Stimulated activated CD4-positive, alpha-beta T cell treated with anti-CD3 and anti-CD28 coated beads, TNF-alpha, amount 100 ng/mL, for 4 hours (primary cell): Measurements from ENCODE around the gene GRIPAP1.
"Not testable (repeated sequence)": the region's sequence is repeated elsewhere in the genome, so short reads cannot be mapped to it uniquely, and the experiment has no call there.

Source experiments
- DNase-seq, 3 experiments: peaks; one replicate each; pipeline ENCODE4 v3.0.0-alpha.2; 2020; ENCODE audit warnings: low read depth in 3 of 3

GRIPAP1 gene

GRCh38 chrX:48997865-48998264 lies 4.2 kb downstream of the GRIPAP1 start:
- DNase-seq: no peak

GRCh38 chrX:48997455-48997854 lies 4.6 kb downstream of the GRIPAP1 start:
- no peak for DNase-seq

DNA sequence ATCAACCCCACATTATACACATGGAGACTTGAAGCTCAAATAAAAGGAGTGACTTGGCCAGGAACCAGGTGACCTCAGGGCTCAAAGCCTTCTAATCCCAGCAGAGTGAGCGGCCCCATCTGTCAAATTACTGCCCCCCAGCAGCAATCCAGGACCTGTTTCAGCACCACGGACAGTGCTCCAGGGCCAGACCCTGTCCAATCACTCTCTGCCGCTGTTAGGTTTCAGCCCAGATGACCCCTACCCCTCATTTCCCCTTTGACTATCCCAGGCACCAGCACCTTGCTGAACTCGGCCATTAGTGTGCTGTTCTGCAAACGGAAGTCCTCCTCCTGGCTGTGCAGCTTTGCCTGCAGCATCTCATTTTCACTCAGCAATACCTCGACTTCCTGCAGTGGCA lies 5.1 kb downstream of the GRIPAP1 start:
- no peak for DNase-seq

- no peak for DNase-seq
These were observed 9.7 kb downstream of the GRIPAP1 start for GRCh38 chrX:48992341-48992740.

DNA sequence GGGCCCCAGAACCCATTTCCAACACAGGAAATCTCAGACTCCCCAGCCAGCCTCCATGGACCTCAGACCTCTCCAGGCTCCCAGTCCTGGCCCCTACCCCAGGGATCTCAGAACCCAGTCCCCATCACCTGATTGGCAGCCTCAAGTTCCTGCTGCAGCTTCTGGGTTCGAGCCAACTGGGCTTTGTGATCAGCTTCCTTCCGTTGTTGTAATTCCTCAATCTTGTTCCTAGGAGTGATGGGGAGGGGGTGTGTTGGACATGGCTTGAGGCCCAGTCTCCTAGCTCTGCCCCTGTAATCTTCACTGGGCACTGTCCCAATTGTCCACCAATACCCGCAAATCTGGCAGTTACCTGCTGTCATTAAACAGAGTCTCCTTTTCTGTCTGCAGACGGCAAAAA lies 12.6 kb downstream of the GRIPAP1 start:
- no peak for DNase-seq

- no peak for DNase-seq
These were observed 18.2 kb downstream of the GRIPAP1 start for GRCh38 chrX:48983896-48984295.

DNA sequence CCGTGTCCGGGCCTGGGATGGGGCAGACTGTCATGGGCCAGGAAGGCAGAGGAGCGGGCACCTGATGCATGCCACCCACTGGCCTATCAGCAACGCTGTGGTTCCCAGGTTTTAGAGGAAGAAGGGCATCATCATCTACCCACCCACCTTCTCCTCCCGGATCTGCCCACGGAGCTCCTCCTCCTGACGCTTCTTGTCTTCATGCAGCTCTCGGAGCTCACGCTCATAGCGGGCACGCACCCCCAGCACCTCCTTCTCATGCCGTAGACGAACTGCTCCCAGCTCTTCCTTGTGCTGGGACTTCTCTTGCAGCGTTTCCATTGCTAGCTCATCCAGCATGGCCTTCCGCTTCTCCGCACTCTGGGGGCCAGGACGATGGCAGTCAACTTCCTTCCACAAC lies 19.0 kb downstream of the GRIPAP1 start:
- no peak for DNase-seq

DNA sequence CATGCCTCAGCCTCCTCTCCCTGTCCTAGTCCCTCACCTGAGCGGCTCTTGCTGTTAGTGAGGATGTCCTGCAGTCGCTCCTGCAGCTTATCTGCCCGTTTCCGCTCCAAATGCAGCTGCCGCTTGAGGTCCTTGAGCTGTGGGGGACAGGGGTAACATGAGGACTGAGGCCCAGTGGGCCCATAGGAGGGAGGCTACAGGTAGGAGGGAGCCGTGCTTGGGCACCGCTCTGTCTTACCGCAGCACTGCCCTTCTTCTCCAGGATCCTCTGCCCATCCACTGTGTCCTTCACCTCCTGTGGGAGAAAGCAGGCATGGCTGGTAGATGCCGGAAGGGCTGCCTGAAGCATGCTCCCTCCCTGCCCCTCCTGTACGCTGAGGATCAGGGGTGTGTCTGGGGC lies 20.9 kb downstream of the GRIPAP1 start:
- no peak for DNase-seq

- not testable (repeated sequence) for DNase-seq
These were observed 21.7 kb downstream of the GRIPAP1 start for GRCh38 chrX:48980341-48980740.

DNA sequence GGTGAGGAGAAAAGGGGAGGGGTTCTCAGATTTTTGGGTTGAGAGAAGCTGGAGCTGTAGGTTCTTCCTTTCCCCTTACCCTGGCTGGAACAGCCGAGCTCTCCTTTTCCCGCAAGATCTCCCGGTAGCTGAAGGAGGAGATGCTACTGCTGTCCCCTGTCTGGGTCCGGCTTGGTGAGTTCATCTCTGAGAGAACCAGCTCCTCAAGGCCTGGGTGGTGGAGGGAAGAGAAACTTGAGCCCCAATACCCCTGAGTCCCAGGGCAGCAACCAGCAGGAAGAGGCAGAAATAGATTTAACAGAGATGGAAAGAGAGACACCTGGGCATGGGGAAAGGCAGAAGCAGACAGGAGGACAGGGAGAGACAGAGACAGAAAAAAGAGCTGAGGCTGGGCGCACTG lies 23.8 kb downstream of the GRIPAP1 start:
- no peak for DNase-seq

DNA sequence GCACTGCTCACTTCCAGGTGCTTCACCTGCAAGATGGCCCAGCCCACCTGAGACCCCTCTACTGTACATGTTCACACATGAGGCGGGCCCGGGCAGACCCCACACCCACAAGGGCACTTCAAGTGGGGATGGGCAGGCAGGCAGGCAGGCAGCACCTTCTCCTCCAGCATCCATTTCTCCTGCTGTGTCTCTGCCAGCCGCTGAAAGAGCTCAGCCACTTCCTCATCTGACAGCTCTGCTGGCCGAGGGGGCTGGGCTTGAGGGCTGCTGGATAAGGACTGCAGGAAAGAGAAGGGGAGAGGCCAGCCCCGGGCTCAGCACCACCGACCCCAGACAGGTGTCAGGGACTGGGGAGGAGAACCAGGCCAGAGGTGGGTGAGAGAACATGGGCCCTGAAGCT lies 26.0 kb downstream of the GRIPAP1 start:
- DNase-seq: no peak

DNA sequence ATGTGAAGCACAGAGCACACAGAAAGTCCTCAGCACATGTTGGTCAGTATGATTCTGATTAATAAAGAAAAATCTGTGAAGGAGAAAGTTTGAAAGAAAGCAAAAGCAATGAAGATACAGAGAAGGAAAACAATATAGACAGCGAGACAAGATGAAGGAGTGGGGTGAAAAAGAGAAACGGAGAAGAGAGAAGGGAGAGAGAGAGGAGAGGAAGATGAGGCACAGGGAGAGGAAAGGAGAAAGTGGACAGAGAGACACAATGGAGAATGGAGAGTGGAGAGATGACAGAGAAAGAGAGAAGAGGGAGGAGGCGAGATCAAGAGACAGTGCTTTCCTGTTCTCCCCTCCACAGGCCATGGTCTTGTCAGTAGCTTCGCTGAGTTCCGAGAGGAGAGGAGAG lies 26.5 kb downstream of the GRIPAP1 start:
- no peak for DNase-seq

DNA sequence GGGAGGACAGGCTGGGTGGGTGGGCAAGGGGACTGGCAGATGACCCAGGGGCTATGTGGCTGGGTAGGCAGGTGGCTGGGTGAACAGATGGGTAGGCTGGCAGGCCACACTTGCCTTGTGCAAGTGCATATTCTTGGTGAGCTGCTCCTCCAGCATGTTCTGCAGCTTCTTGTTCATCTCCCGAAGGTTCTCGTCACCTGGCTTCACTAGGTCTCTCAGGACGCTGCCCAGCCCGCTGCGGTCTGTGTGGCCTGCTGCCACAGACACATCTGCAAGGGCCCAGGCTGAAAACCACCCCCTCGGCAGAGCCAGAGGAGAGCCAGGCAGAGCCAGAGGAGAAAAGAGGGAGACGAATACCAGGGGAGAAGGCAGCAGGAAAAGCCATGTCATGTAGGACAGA lies 27.0 kb downstream of the GRIPAP1 start:
- DNase-seq: no peak

GRCh38 chrX:48974574-48974973 lies 27.5 kb downstream of the GRIPAP1 start:
- no peak for DNase-seq

- DNase-seq: no peak
These were observed 28.0 kb downstream of the GRIPAP1 start for GRCh38 chrX:48974033-48974432.

GRCh38 chrX:48972220-48973164 lies 29.6 kb downstream of the GRIPAP1 start:
- no peak for DNase-seq

- no peak for DNase-seq
These were observed 30.5 kb downstream of the GRIPAP1 start, which contains the start of gene KCND1 for GRCh38 chrX:48971249-48972219. Gene KCND1 (minus strand): TSS chrX:48971844. CDS start chrX:48970271, 1,573 bp downstream.

GRCh38 chrX:48969471-48969870 lies 32.6 kb downstream of the GRIPAP1 start:
- DNase-seq: no peak

DNA sequence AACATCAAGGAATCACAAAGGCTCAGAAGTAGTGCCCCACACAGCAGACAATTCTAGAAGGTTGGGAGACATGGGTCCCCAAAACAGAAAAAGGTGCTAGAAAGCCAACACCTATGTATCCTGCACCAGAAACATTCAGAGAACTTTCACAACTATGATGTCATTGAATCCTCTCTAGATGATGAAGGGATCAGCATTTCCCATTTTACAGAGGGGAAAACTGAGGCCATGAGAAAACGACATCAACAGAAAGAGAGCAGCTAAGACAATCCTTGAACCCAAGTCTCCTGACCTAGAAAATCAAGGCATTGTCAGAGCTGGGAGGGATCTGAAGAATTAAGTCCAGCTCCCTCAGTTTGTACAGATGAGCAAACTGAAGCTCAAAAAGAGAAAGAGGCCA lies 33.7 kb downstream of the GRIPAP1 start:
- DNase-seq: no peak

DNA sequence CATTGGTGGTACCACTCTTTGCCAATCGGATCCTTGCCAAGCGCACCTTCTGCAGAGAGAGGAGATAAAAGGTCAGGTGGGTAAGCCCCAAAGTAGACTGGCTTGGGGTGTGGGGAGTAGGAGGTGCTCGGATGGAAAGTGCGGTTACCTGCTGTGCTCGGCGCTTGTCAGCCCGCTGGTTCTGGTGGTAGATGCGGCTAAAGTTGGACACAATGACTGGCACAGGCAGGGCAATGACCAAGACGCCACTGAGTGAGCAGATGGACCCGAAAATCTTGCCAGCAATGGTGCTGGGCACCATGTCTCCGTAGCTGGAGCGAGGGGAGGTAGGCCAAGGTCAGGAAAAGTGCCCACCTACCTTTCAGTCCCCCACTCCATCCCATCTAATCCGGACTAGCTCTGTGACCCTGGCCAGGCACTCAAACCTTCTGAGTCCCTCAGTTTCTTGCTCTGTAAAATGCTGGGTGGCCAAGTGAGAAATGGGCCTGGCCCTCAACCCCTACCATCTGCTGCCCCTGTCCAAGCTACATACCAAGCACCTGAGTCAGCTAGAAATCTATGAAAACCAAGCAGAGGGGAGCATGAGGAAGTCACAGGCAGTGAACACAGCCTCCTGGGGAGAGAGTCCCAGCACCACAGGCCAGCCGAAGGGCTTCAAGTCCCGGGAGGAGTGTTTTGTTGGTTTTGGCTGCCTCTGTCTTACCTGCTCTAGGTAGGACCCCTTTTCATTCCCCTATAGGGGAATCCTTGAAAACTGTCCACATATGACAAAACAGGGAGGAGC lies 35.1 kb downstream of the GRIPAP1 start:
- no peak for DNase-seq

DNA sequence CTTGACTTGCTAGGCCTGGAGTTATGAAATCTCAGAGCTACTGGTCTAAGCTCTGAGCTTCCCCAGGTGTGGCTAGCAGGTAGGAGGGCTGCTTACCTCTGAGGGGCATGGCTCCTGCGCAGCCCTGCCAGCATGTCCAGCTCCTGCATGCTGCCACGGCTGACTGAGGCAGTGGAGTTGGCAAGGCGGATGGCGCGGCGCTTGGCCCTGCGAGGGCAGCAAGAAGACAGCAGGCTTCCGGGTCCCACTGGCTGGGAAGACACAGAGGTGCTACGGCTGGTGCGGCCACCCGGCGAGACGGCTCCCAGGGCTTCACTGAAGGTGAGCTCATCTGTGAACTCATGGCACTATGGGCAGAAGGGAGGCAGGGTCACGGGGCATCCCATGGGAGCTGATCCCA lies 36.1 kb downstream of the GRIPAP1 start:
- no peak for DNase-seq
